Measurements from ENCODE around the gene ARHGAP25. TPM values are rescaled to one million over a fixed set of nuclear protein-coding genes. Genes with fewer than 3 reads are reported as not detected.

ARHGAP25 gene
- polyA plus RNA-seq, 1 donor (not counting 4 experiments of a cell fraction or from before 2014, with no cell fraction given) = 25.3 TPM

GRCh38 chr2:68747413-68747812 is 12.8 kb downstream of the ARHGAP25 start:
- no peaks in the 10 kb centered on the region for H3K36me3 ChIP-seq (ENCODE audit: control insufficient read depth in 2 of 2, extremely low read depth in 1 of 2, insufficient read depth in 2 of 2, low read length in 2 of 2)
- no peaks in the 10 kb centered on the region for H3K9me1 ChIP-seq (ENCODE audit: control insufficient read depth, extremely low read depth, insufficient read depth, low read length)
- dilution Hi-C loops (cut with MboI; ENCODE audit: extremely low pct_ligation_motif_present, low sequenced_read_pairs) = no loop called here
- FAIRE-seq = no peak
- H2AFZ ChIP-seq (ENCODE audit: control insufficient read depth, low read length) = no peak overlapping the region
- peaks cover 13% of the 10 kb centered on the region for H3K4me1 ChIP-seq (ENCODE audit: control insufficient read depth, extremely low read depth, insufficient read depth, low read length)
- no peaks in the 10 kb centered on the region for H3K79me2 ChIP-seq (ENCODE audit: control insufficient read depth, insufficient read depth, low read length)
- no peak overlapping the region for H3K27ac ChIP-seq (ENCODE audit: control insufficient read depth, insufficient read depth, low read length)
- H3K9ac ChIP-seq (ENCODE audit: control insufficient read depth, extremely low read depth, insufficient read depth, low read length) = no peak overlapping the region
- H4K20me1 ChIP-seq (ENCODE audit: control insufficient read depth, extremely low read depth, insufficient read depth, low read length) = no peaks in the 10 kb centered on the region
- H3K4me3 ChIP-seq (ENCODE audit: control insufficient read depth in 2 of 3, extremely low read depth in 1 of 3, insufficient read depth in 2 of 3, low read depth in 1 of 3, low read length in 3 of 3) = no peak overlapping the region
- no peak overlapping the region for H3K4me2 ChIP-seq (ENCODE audit: control insufficient read depth, extremely low read depth, insufficient read depth, low read depth, low read length)
- no peaks in the 10 kb centered on the region for H3K27me3 ChIP-seq (ENCODE audit: control insufficient read depth, extremely low read depth, insufficient read depth, low read length)
- no peak for DNase-seq (ENCODE audit: low read depth, low spot score)
- H3K9me3 ChIP-seq (ENCODE audit: control insufficient read depth, low read depth, low read length) = no peaks in the 10 kb centered on the region
- TF ChIP-seq EZH2 (IDR thresholded peaks at IDR 0.05; ENCODE audit: low read length) = no peak
- no peak for TF ChIP-seq CTCF (optimal IDR thresholded peaks at IDR 0.05 in 1 of 3, IDR thresholded peaks at IDR 0.05 in 1 of 3, conservative IDR thresholded peaks at IDR 0.05 in 1 of 3; ENCODE audit: extremely low read depth in 1 of 3, insufficient read depth in 2 of 3, low read length in 3 of 3)

- Histone ChIP-seq H3K27ac (ENCODE audit: control insufficient read depth, insufficient read depth, low read length) (no peak overlapping the region), H3K9me1 (ENCODE audit: control insufficient read depth, extremely low read depth, insufficient read depth, low read length) (no peaks in the 10 kb centered on the region), H4K20me1 (ENCODE audit: control insufficient read depth, extremely low read depth, insufficient read depth, low read length) (no peaks in the 10 kb centered on the region), H2AFZ (ENCODE audit: control insufficient read depth, low read length) (no peak overlapping the region), H3K79me2 (ENCODE audit: control insufficient read depth, insufficient read depth, low read length) (no peaks in the 10 kb centered on the region), H3K9ac (ENCODE audit: control insufficient read depth, extremely low read depth, insufficient read depth, low read length) (no peak overlapping the region), H3K27me3 (ENCODE audit: control insufficient read depth, extremely low read depth, insufficient read depth, low read length) (no peaks in the 10 kb centered on the region), H3K4me1 (ENCODE audit: control insufficient read depth, extremely low read depth, insufficient read depth, low read length) (peaks cover 13% of the 10 kb centered on the region), H3K9me3 (ENCODE audit: control insufficient read depth, low read depth, low read length) (no peaks in the 10 kb centered on the region), H3K4me3 (ENCODE audit: control insufficient read depth in 2 of 3, extremely low read depth in 1 of 3, insufficient read depth in 2 of 3, low read depth in 1 of 3, low read length in 3 of 3) (no peak overlapping the region), H3K36me3 (ENCODE audit: control insufficient read depth in 2 of 2, extremely low read depth in 1 of 2, insufficient read depth in 2 of 2, low read length in 2 of 2) (no peaks in the 10 kb centered on the region), H3K4me2 (ENCODE audit: control insufficient read depth, extremely low read depth, insufficient read depth, low read depth, low read length) (no peak overlapping the region)
- DNase-seq (ENCODE audit: low read depth, low spot score) (no peak), FAIRE-seq (no peak)
- dilution Hi-C loops (cut with MboI; ENCODE audit: extremely low pct_ligation_motif_present, low sequenced_read_pairs) = no loop called here
- TF ChIP-seq CTCF (optimal IDR thresholded peaks at IDR 0.05 in 1 of 3, IDR thresholded peaks at IDR 0.05 in 1 of 3, conservative IDR thresholded peaks at IDR 0.05 in 1 of 3; ENCODE audit: extremely low read depth in 1 of 3, insufficient read depth in 2 of 3, low read length in 3 of 3) (no peak), EZH2 (IDR thresholded peaks at IDR 0.05; ENCODE audit: low read length) (no peak)
Measured at GRCh38 chr2:68747900-68748299, 13.3 kb downstream of the ARHGAP25 start.

All from keratinocyte (primary cell).